GM21515 (cell line): ENCODE data around the gene IPCEF1.
"Not testable (repeated sequence)": the region's sequence is repeated elsewhere in the genome, so short reads cannot be mapped to it uniquely, and the experiment has no call there.

Experiments
- ATAC-seq: cut with Tn5 transposase; IDR thresholded peaks from one replicate; pipeline ENCODE4 v1.9.1; 2021; ENCODE audit not compliant: unreplicated experiment

IPCEF1 gene

GRCh38 chr6:154227862-154228520 lies 128.6 kb downstream of the IPCEF1 start:
- ATAC-seq: no peak

- ATAC-seq: no peak
Measured at GRCh38 chr6:154226461-154226860, 130.1 kb downstream of the IPCEF1 start.

- no peak for ATAC-seq
Measured at GRCh38 chr6:154223296-154223695, 133.3 kb downstream of the IPCEF1 start.

GRCh38 chr6:154222716-154223115 lies 133.9 kb downstream of the IPCEF1 start:
- no peak for ATAC-seq

GRCh38 chr6:154219250-154219649 lies 137.4 kb downstream of the IPCEF1 start:
- no peak for ATAC-seq

- ATAC-seq: no peak
Measured at GRCh38 chr6:154218787-154219186, 137.8 kb downstream of the IPCEF1 start.

- no peak for ATAC-seq
Measured at GRCh38 chr6:154218301-154218700, 138.3 kb downstream of the IPCEF1 start.

- ATAC-seq: no peak
Measured at GRCh38 chr6:154213782-154214181, 142.8 kb downstream of the IPCEF1 start.

- ATAC-seq: no peak
Measured at GRCh38 chr6:154210678-154211077, 145.9 kb downstream of the IPCEF1 start.

- no peak for ATAC-seq
Measured at GRCh38 chr6:154209555-154209954, 147.0 kb downstream of the IPCEF1 start.

GRCh38 chr6:154206996-154207395 lies 149.6 kb downstream of the IPCEF1 start:
- ATAC-seq: no peak

- no peak for ATAC-seq
Measured at GRCh38 chr6:154206141-154206540, 150.5 kb downstream of the IPCEF1 start.

- no peak for ATAC-seq
Measured at GRCh38 chr6:154202958-154203357, 153.6 kb downstream of the IPCEF1 start.

- ATAC-seq: no peak
Measured at GRCh38 chr6:154202339-154202738, 154.3 kb downstream of the IPCEF1 start.

GRCh38 chr6:154201688-154202087 lies 154.9 kb downstream of the IPCEF1 start:
- not testable (repeated sequence) for ATAC-seq

- ATAC-seq: no peak
Measured at GRCh38 chr6:154197196-154197860, 159.3 kb downstream of the IPCEF1 start.

GRCh38 chr6:154196333-154196885 lies 160.2 kb downstream of the IPCEF1 start:
- no peak for ATAC-seq

GRCh38 chr6:154187714-154188113 lies 168.9 kb downstream of the IPCEF1 start:
- no peak for ATAC-seq

- no peak for ATAC-seq
Measured at GRCh38 chr6:154187203-154187602, 169.4 kb downstream of the IPCEF1 start.

GRCh38 chr6:154179434-154179833 lies 177.2 kb downstream of the IPCEF1 start:
- ATAC-seq: no peak

- not testable (repeated sequence) for ATAC-seq
Measured at GRCh38 chr6:154172393-154172792, 184.2 kb downstream of the IPCEF1 start.

- ATAC-seq: no peak
Measured at GRCh38 chr6:154170106-154170505, 186.5 kb downstream of the IPCEF1 start.
